CD4-positive, alpha-beta T cell treated with Interferon gamma for 1 hour (primary cell): ENCODE measurements around the gene RBM5.

ENCODE experiments used
- DNase-seq: peaks from one replicate; pipeline ENCODE4 v3.0.0-alpha.2; 2020

RBM5 gene

DNA sequence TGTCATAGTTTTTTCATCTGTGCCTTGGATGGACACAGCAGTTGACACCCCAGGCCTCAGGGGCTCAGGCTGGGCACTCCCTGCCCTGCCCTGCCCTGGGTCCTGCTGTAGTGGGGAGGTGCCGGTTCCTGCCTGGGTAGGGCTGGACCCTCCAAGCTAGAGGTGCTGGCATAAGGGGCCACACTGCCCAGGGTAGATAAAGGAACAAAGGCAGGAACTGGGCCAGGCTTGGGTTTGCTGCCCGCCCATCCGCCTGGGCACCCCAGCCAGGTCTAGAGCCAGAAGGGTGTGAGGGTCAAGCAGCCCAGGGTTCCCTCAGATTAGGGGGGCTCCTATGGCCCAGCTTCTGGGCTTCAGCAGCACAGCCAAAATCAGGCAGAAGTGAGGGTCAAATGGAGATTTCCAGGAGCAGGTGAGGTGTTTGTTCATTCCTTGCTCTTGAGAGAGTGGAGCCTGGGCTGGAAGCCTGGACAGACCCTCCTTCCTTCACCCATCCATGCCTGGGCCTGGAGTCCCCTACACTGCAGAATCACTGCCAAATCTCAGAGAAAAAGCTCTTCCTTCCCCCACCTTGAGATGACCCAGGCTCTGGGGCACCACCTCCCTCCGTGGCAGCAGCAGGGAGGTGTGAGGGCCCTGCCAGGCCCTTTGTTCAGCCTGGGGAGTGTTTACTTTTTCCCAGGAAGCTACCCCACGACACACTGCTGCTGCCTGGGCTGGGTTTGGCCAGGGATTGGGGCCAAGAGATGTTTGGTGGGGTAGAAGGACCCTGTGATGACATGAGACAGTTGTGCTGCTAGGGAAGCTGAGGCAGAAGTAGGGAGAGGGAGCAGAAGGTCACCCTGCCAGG, 73.5 kb downstream of the RBM5 start:
- no peak for DNase-seq

DNA sequence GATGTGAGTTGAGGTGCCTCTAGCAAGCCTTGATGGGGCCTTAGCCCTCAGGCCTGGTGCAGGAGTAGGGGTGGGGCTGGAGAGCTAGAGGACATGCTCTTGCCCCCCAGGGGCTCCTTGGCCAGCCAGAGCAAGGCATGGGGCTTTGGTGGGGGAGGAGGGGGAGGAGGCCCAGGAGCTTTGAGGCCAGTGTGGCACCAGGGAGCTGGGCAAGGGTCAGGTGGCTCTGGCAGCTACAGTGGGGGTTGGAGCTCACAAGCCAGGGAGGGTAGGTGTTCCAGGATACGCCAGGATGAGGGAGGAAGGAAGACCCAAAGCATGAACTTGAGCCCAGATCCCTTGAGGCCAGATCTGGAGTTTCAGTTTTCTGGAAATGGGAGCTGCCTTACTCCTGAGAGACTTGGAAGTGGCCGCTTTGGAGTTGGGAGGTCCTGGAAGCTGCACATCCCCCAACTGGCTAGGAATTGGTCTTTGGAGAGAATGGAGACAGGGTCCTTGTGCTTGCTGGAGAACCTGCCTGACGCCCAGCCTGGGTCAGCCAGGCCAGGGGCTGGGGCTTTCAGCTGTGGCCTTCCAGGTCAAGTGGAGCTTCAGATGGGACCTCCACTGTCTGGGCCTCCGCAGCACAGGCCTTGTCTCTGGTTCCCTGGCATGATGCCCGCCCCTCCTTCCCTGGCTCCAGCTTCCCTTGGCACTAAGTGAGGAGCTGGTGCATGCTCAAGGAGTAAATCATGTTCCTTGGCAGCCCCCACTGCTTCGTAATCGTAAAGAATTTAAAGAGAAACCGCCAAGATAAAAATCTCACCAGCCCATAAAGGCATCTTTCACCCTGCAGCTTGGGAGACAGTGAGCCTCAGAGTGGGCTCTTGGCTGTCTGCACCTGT, 75.1 kb downstream of the RBM5 start:
- DNase-seq: no peak

DNA sequence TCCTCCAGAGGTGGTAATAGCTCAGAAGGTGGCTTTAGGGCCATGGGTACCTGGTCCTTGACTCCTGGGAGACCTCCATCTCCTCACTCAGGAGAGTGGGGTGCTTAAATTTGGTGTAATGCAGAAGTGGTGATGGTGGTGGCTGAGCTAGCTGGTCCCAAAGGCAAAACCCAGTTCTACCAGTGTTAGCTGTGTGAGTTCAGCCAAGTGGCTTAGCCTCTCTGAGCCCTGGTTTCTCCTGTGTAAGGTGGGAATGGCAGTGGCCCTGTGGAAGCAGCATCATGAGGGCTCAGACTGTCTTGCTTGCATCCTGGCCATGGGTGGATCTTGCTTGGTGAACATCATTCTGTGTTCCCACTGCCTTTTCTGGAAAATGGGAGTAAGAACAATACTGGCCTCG, 75.8 kb downstream of the RBM5 start:
- no peak for DNase-seq

DNA sequence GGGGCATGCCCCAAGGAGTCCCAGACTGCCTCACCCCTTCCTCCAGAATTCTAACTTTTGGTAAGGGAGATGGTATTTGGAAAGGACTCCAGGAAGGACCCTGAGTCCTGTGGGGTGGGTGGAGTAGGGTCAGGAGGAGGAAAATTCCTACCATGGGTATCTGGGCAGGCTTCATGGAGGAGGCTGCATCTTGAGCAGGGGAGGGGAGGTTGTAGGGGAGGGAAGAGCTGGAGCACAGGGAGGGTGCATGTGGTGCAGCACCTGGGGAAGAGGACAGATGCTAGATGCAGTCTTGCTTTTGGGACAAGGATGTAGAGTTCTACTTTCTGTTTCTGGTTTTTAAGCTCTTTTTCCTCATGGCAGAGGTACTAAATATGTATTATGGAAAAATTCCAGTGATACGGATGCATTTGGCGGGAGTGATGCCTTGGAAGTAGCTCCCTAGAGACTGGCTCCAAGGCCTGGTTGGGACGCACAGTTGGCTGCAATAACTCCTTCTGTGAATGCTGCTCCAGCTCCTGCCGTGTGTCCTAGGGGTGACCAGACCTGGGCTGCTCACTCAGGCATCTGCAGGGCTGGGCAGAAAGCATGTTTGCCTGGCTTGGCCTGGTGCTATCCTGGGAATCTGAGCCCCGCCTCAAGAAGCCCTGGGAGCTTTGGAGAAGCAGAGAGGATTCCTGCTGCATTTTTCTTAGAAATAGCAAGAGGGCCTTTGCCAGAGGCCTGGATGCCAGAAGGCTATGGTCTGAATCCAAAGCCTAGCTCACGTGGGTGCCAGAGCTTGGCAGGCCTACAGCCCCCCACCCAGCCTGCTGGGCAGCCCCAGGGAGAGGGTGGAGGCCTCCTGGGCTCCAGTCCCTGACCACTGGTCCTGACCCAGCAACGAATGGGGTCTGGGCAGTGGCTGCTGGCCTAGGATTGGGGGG, 76.5 kb downstream of the RBM5 start:
- DNase-seq: no peak

DNA sequence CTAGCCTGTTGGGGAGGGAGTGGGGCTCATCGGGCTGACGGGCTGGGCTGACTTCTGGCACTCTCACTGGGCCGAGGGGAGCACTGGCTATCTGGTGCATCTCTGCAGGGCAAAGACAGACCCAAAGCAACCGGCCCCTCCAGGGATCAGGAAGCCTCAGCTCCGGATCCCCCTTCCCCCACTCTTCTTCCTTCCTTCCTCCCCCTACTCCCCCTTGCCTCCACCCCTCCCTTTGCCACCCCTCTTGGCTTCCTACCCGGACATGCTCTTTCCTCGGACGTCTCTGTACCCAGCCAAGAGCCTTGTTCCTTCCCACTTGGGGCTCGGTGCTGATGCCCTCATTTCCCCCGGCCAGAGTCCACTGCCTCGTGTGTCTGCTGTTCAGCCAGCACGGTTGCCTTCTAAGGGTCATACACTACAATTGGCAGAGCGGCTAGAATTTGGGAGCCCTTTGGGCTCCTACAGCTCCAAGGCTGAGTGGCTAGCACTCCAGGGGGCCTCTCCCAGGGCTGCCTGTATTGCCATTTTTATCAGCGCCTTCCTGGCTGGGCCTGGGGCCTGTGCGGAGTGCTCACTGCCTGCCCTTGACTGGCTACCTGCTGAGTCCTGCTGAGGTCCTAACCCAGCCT, 77.3 kb downstream of the RBM5 start:
- DNase-seq: no peak

DNA sequence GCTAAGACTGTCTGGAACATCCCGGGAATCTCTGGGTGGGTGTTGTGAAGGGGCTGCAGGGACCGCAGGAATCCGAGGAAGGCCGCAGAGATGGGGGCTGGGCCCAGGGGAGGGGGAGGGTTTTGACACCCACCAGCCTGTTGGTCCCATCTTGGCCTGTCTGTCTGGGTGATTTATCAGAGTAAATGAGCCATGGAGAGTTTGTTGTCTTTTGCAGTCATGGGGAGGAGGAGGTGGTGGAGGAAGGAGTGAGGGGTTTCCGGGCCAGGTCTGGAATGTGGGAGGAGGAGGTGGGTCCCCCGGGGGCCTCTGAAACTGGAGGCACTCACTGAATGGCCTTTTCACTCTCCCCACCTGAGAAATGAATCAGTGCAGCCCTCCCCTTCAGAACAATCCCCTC, 77.9 kb downstream of the RBM5 start:
- no peak for DNase-seq

DNA sequence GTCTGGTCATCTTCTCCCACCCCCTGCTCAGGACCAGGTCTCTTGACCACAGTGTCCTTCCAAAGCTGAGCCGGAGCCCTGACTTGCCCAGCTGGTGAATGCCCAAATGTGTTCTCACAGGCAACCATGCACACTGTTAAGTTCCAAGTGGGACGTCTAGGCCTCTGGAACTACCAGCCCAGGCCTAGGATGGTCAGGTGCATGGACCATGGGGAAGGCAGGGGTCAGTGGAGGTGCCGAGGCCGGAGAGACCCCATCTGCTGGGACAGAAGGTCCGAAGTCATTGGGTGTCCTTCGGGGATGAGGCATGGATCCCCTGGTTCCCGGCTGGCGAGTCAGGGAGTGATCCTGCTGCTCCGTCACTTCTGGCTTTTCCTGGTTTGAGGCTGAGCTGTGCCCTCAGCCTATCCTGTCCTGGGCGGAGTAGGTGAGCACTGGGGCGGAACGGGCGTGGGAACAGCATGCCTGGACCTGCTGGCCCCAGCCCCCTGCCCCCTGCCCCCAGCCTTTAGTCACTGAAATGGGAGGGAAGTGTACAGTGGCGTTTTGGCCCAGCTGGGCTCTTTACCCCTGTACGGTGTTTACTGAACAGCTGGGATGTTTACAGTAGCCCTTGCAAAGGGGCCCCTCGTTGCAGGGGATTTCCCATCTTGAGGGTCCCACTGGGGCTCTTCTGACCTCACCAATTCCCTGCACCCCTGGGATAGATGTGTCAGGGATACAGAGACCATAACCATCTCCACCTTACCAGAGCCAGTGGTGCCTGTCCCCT, 78.5 kb downstream of the RBM5 start:
- DNase-seq: no peak

DNA sequence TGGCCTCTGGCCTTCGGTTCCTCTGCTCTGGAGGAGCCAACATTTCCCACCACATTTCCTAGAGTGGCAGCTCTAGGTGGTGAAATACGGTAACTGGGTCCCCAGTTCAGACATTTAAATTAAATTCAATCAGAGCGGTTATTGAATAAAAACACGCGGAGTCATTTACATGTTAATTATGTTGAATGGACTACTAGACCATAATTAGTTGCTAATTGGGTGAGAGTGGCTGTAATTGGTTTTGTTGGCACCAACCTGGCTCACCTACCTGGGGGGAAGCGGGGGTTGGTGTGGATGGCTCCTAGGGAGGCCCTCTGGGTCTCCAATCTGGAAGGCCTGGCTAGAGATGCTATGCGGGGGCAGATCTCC, 79.1 kb downstream of the RBM5 start:
- DNase-seq: no peak

DNA sequence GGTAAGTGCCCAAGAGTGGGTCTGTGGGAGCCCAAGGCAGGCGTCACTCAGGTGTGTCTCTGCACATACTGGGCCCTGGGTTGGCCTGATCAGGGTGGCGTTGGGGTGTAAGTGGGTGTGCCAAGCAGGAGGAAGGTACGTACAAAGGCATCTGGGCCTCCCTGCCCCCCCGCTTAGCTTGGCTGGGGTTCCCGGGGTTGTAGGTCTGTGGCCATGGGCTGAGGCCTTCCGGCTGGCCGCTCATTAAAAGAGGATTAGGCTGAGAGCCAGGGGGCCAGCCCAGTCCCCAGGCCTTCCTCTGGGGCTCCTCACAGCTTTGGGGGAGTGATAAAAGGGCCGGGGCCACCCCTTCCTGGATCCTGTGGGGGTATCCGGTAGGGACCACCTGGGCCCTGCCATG, 79.7 kb downstream of the RBM5 start:
- DNase-seq: no peak
